Activated CD8-positive, alpha-beta memory T cell treated with anti-CD3 and anti-CD28 coated beads for 4 hours (primary cell): ENCODE data around the gene ADIPOR2.
"Not testable (repeated sequence)": the region's sequence is repeated elsewhere in the genome, so short reads cannot be mapped to it uniquely, and the experiment has no call there.

Source experiments
- DNase-seq, 2 donors: peaks; one replicate each; pipeline ENCODE4 v3.0.0-alpha.2; 2020; ENCODE audit warnings: low read depth in 2 of 2

ADIPOR2 gene

DNA sequence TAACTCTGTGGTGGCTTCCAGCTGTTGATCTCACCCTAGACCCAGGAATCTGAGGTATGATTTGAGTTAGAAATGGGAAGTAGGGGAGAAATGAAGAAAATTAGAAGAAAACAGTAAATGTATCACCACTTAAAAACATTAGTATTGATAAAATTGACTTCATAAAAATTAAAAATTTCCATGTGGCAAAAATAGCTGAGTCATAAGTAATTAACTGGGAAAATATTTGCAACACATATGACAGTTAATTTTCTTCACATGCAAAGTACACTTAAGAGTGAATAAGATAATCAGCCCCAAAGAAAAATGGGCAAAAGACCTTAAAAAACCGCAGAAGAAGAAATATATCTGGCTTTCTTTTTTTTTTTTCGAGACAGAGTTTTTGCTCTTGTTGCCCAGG lies 25.5 kb upstream of the ADIPOR2 start:
- no peak for DNase-seq

- no peak for DNase-seq
Measured at GRCh38 chr12:1666215-1666614, 24.7 kb upstream of the ADIPOR2 start.

DNA sequence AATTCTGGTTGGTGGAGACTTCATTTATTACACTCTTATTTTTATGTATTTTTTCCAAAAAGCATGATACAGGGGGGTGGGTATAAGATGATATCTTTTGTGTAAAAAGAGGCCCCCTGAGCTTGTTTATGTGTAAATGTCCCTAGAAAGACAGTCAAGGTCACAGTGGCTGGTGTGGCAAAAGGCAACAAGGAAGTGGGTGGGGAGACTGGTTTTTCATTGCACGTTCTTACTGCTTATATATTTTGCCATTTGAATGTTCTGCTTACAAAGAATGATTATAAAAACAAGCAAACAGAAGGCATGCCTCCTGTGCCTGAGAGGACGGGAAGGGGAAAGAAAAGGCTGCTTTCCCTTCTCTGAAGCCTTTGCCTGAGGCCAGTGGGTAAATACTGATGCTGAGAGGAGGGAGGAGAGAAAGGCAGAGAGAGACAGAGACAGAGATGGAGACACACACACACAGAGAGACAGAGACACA lies 24.1 kb upstream of the ADIPOR2 start:
- no peak for DNase-seq

DNA sequence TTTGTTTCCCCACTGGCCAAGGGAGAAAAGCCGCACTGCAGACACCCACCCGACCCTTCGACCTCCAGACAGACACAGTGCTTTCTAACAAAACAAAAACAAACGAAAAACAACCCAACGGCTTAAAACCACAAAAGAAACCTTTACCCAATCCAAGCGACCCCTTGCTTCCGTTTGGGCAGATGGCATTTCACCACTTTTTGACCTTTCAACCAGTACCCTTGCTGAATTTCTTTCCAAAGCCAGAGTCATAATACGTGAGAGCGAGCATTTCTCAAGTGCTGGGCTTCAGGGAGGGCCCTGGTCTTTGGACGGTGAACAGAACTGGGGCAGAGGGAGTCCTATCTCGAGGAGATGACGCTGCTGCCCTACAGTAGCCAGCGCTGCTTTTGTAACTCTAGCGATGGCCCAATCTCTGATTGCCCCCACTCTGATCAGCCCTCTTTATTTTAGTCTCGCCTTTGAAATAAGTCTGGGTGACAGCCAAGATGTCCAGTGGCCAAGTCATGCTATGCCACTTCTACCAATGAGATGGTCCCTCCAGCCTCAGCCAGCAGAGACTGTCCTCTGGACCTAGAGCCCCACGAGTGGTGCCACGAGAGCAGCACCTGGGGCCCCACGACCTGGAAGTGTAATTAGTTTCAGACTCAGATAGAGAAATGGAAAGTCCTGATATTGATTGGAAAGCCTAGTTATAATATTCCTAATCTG lies 21.9 kb upstream of the ADIPOR2 start:
- DNase-seq = no peak

DNA sequence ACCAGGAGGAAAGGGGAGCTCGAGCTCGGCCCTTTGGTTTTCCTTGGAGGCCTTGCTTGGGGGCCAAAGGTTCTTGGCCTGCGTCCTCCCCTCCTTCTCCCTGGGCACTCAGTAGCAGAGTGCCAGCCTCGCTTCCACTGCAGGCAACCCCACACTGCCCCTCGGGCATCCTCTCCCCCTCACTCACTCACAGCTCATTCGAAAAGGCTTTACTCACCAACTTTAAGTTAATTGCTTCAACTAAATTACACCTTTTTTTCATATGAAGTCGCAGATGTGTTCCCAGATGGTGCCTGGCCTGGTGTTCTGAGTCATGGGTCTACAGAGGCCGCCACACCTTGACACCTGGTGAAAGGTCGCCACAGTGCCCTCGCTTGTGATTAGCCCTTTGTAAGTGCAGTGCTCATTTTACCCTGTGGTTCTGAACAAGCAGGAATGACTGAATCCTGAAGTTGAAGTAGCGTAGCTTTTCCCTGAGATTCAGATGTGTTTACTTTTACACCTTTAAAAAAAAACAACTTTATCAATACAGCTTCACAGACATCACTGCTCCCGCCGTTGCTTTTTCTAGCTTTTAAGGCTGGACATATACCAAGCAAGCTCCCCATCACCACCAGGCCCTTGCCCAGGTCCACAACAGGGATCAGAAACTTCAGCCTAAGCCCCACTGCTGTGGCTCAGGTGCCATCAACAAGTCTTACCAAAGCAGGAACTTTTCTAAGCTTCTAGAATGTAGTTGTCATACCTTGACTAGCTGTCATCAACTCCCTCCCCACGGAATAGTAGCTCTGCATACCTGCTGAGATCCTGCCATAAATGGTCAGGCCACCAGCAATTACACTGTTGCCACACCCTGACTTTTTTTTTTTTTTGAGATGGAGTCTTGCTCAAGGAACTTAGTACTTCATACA lies 20.3 kb upstream of the ADIPOR2 start:
- DNase-seq = no peak

GRCh38 chr12:1676043-1676442 lies 14.8 kb upstream of the ADIPOR2 start:
- DNase-seq = no peak

- DNase-seq = no peak
Measured at GRCh38 chr12:1680804-1681492, 9.9 kb upstream of the ADIPOR2 start.

- no peak for DNase-seq
Measured at GRCh38 chr12:1681493-1681807, 9.4 kb upstream of the ADIPOR2 start.

DNA sequence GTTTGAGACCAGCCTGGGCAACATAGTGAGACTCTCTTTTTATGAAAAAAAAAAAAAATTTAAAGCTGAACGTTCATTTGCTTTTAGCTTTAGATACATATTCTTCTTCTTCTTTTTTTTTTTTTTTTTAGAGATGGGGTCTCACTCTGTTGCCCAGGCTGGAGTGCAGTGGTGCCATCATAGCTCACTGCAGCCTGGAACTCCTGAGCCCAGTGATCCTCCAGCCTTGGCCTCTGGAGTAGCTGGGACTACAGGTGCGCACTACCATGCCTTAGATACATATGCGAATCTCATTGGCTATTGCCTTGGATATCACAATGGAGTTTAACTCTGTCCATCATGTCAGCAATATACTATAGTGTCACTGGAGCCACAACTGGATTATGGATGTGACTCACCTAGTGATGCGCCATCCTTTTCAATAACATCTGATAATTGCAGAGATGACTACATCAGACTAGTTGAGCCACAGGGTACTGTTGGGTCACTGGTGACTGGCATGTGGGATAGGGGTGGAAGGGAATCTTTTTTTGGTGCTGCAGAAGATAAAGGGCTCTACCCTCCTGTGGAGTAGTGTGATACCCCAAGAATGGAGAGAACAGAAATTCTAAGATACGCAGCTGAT lies 2.7 kb upstream of the ADIPOR2 start:
- no peak for DNase-seq

DNA sequence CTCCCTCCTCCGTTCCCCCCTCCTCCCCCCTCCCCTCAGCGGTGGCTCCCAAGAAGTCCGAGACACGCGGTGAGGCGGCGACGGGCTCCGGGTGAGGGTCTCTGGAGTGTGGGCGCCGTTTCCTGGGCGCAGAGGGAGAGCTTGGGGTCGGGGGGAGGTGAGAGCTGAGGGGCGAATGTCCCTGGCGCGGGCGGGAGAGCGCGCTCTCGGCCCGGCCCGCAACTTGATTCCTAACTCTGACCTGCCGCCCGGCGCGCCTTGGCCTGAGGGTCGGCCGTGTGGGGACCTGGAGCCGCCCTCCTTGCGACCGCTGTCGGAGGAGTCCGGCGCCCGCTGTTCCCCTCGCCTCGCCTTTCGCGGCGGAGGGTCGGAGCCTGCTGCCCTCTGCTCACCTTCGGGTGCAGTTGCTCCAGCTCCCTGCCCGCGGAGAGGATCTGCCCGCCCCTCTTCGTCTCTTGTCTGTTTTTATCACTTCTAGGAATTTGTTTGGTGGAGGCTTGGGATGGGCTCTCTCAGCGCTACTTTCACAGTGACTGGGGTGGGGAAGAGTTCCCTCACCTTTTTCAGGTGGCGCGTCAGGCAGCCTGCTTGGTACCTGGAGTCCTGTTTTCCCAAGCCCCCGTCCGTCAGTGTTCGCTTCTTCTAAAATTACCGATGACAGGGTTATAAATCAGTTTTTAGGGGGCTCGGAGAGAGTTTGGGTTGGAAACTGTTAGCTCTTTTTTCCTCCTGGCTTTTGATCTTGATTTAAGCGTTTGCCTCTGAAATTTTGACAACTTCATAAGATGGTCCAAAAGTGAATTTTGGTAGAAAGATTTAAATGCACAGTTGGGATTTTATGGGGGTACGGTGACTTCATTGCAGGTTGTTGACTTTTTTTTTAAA lies 495 bp downstream of the ADIPOR2 start:
- no peak for DNase-seq

- no peak for DNase-seq
Measured at GRCh38 chr12:1692226-1692625, 1.4 kb downstream of the ADIPOR2 start.

- no peak for DNase-seq
Measured at GRCh38 chr12:1692895-1693610, 2.2 kb downstream of the ADIPOR2 start.

GRCh38 chr12:1695097-1695496 lies 4.2 kb downstream of the ADIPOR2 start:
- DNase-seq = not testable (repeated sequence)

DNA sequence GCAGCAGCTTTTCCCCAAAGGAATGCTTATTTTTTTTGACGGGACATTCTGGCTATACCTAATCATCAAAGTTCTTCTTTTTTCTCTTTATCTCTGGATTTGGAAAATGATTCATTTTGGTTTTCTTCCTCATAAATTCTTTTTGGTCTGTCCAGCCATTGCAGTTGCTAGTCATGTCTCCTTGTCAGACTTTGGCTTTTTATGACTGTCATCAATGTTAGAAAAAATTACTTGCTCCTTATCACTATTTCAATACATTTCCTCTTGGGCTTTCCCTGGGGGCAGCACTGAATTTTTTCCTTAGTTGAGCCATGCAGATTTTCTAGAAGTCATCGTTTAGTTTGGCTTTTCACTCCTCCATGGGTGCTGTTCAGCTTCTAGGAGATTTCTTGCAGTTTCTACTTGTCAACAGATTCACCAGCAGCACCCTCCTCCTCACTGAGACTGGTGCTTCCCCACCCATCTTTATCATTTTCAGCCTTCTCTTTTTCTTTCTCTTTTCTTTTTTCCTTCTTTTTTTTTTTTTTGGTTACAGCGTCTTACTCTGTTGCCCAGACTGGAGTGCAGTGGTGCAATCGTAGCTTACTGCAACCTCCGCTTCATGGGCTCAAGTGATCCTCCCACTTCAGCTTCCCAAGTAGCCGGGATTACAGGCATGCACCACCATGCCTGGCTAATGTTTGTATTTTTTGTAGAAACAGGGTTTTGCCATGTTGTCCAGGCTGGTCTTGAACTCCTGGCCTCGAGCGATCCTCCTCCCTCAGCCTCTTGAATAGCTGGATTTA lies 5.2 kb downstream of the ADIPOR2 start:
- no peak for DNase-seq

- DNase-seq = no peak
Measured at GRCh38 chr12:1696800-1697199, 5.9 kb downstream of the ADIPOR2 start.

DNA sequence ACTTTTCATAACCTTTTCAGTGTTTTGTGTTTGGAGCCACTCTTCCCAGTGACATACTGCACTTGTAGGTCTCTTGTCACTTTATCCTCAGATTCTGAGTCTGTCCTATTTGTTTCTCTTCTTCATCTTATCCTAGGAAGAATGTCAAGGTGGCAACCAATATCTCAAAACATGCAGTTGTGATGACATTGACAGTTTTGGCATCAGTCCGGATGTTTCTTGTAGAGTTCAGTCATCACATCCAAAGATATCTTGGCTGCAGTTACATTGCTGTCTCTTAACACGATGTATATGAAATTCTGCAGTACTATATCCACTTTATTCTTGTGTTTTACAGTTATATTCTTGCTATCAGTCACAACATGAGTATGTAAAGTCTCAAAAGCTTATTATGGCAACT lies 6.4 kb downstream of the ADIPOR2 start:
- no peak for DNase-seq

GRCh38 chr12:1698720-1699119 lies 7.8 kb downstream of the ADIPOR2 start:
- DNase-seq = no peak

DNA sequence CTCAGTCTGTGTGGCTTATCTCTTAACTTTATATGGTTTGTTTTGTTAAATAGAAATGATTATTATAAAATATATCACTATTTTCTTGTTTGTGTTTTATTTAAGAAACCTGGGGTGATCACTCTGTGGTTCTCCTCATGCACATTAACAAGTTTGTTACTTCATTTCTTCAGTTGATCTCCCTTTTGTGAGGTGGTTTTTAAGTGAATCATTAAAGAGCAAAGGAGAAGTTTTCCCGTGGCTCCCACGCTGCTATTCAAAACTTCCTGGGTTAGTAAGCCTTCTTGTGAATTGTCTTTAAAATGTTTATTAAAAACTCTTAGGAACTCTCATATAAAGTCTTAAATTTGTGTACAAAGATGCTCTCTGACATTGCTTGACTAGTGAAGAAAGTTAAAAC lies 11.8 kb downstream of the ADIPOR2 start:
- no peak for DNase-seq
